IPS-11a (cell line): ENCODE results near the gene SH3YL1.

Source experiments
- H3K4me3 ChIP-seq: one replicate; pipeline ENCODE4 v1.5.1; 2013; ENCODE audit warnings: low read depth, low read length, control low read depth

SH3YL1 gene, protein sequence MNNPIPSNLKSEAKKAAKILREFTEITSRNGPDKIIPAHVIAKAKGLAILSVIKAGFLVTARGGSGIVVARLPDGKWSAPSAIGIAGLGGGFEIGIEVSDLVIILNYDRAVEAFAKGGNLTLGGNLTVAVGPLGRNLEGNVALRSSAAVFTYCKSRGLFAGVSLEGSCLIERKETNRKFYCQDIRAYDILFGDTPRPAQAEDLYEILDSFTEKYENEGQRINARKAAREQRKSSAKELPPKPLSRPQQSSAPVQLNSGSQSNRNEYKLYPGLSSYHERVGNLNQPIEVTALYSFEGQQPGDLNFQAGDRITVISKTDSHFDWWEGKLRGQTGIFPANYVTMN

DNA sequence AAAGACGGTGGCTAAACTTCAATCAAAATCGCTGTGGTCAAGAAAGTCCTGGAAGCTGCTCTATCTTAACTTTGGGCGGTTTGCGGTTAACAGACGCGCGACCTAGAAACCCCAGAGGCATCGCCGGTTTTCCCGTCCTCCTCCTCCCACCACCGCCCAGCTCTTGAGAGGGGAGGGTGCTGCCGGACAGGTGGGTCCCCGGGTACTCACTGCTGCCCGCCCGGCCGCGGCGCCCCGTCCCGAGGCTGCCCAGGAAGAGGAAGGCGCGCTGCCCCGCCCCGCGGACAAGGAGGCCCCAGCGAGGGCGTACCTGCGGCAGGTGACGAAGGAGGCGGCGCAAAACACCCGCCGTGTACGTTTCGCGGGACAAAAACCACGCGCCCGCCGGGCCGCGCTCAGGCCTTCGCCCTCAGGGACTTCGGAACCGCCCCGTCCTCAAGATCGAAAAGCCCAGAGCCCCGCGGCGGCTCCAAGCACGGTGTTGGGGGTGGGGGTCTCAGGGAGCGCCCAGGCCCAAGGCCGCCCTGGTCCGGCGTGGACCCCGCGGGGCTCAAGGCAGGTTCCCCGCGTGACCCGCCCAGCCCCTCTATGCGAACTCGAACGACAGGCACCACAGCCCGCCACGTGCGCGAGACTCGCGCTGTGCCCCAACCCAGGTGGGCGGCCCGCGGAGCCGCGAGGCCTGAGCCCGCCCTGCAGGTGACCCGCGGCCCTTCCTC, at the start of gene SH3YL1:
Gene SH3YL1, minus strand, starts transcription at position 259 of the 719 bp plus-strand sequence. Its CDS starts 48 bp downstream, at position 211.
- H3K4me3 ChIP-seq = peak within 1 kb of the TSS; percentile 98

DNA sequence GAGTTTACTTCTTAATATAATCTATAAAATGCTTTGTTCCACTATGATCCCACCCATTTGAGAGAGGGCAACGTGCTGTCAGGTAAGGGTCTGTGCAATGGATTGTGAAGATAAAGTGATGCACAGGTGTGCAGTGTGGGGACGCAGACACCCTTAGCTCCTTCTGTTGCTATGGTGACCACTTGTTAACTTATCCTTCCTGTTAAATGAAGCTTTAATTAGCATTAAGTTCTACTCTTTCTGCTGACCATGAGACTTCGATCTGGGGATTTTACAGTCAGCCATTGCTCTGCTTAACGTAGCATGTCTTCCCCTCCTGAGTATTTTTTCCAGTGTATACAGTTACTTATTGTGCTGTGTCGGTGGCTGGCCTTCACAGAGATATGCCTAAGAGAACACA, 47.2 kb upstream of the SH3YL1 start:
- no peak overlapping the region for H3K4me3 ChIP-seq

DNA sequence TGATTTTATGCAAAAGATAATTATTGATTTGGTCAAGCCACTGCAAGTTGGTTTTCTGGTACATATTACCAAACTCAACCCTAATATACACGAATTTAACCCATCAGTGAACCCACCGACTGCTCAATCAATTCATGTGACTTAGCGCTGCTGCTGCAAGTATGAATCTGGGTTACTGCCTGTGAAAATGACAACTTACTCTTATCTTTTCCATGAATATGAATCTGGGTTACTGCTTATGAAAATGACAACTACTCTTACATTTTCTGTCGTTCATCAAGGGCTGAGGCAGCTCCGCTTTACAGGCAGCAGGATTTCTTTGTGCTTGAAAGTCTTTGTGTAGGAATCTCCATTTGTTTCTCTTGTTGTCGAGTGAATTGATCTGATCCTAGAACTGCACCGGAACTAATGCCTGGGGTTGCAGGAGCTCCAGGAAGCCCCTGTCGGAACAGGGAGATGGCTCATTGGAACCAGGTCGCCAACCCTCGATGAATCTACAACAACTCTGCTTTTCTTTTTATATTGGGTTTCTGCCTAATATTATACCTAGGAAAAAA, 46.2 kb upstream of the SH3YL1 start:
- no peak overlapping the region for H3K4me3 ChIP-seq

DNA sequence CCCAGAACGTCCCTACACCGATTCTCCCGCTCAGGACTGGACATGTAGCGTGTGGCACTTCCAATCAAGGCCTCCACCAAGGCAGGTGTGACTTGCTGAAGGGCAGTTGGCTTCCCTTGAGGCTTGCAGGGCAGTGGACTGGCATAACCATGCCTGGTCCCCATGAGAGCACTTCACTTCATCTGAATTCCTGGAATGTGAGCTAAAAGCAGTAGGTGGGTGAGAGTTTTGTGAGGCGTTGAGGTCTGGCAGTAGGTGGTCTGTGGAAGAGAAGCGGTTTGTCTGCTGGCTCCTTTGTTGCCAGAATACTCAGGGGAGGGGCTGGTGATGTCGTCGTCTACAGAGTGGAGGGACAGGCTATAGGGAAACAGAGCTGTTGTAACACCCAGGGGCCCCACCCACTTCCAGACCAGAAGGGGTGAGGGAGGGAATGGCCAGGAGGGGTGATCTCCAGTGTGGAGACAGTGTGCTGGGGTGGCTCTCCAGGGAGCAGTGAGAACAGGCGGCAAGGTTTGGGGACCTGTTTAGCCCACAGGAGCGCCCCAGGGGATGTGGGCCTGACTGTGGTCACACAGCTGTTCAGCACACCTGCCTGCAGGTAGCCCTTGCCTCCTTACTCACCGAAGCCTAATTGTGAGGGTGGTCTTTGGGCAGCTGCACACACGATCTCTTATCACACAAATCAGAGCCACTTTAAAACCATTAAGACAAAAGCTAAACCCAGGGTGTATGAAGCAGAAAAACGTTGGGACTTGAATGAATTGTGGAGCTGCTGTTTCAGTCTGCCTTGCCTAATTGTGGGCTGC, 45.5 kb upstream of the SH3YL1 start:
- H3K4me3 ChIP-seq = no peak overlapping the region

DNA sequence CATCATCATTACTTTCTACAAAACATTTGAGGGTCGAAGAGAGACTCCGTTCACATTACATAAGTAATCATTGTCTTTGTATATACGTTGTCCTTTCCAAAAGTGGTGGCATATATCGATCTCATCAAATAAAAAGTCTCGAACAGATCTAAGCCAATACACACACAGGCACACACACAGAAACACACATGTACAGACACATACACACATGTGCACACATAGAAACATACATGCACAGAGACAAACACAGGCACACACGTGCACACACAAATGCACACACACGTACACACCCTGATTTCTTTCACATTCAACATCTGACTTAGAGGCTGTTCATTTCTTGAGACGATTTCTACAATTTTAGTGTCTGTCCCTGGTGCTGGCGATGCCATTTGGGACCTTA, 41.5 kb upstream of the SH3YL1 start:
- no peak overlapping the region for H3K4me3 ChIP-seq

DNA sequence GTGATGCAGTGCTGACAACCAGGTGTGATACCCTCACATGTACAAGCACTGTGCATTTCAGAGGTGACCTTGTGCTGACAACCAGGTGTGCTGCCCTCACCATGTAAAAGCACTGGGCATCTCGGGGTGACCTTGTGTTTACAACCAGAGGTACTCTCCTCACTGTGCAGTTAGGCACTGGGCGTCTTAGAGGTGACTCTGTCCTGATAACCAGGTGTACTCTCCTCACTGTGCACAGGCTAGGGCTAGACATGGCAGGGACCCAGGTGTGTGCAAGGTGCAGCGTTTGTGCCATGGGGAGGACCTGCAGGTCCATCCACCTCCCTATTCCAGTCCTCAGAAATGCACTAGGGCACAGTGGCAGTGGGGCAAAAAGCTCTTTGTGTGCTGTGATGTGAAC, 32.5 kb upstream of the SH3YL1 start:
- H3K4me3 ChIP-seq = no peak overlapping the region

DNA sequence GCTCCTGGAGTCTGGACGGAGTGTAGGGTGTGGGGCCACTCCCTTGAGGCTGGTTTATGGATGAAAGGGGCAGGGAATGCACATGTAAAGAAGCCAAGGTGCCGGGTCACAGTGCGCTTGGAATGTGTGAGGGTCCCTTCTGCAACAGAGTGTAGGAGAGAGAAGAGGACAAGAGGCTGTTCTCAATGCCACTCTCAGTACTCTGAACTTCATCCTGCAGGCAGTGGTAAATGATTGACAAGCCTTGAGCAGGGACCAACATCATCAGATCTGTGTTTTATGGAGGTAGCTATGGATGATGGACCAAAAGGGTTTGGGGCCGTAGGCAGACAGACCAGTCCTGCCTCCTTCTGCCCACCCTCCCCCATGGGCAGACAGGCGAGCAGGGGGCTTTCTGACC, 31.3 kb upstream of the SH3YL1 start:
- no peak overlapping the region for H3K4me3 ChIP-seq

DNA sequence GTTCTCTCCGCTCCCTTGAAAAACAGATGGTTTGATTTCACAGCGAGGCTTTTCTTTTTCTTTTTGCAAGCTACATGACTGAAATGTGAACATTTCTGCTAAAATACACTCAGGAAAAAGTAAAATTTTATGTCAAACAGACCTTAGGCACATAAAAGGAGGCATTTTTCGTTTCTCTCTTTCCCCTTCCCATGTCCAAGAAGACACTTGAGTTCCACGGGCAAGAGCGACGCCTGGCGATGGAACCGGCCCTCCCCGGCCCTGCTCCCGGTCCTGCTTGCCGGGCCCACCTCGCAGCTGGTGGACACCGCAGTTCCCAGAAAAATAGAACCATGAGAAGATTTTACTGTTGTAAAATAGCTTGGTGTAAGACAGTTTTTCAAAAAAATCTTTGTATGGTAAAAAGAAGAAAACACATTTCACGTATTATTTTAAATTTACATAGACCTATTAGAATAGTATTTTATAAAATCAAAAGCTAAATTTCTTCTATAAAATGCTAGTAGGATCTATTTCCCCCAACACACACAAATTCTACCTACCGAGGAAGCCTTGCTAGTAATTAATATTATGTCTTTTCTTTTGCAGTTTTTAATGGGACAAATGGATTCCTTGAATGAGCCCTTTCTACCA, 26.4 kb upstream of the SH3YL1 start:
- peak overlapping the region; percentile 42 for H3K4me3 ChIP-seq

DNA sequence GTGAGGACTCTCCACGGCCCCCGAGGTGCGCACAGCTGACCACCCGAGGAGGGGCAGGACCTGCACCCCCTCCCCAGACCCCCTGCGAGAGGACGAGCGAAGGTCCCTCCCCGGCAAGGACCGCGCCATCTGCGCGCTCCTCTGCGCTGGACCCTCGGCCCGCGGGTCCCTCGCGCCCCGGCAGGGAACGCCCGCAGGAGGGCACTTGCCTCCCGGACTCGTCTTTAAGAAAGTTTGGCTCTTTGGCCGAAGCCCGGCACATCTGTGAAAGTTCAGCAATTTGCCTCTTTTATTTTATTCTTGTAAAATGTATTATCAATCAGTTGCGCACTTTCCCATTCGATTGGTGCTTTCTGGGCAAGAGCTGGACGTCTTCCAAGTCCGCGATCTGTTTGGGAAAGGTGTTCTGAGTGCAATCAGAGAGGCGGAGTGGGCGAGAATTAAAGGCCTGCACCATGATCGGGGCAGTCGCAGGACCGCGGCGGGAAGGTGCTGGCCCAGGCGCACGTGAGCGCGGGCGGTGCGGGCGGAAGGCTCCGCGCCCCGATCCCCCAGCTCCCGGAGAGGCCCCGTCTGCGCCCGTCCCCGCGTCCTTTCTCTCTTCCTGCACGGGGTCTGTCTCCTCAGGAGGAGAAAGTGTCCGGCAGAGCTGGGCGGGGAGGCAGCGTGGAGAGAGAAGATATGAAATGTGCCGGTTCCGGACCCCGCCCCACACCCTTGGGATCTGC, 25.7 kb upstream of the SH3YL1 start:
- H3K4me3 ChIP-seq = peak overlapping the region; percentile 42

DNA sequence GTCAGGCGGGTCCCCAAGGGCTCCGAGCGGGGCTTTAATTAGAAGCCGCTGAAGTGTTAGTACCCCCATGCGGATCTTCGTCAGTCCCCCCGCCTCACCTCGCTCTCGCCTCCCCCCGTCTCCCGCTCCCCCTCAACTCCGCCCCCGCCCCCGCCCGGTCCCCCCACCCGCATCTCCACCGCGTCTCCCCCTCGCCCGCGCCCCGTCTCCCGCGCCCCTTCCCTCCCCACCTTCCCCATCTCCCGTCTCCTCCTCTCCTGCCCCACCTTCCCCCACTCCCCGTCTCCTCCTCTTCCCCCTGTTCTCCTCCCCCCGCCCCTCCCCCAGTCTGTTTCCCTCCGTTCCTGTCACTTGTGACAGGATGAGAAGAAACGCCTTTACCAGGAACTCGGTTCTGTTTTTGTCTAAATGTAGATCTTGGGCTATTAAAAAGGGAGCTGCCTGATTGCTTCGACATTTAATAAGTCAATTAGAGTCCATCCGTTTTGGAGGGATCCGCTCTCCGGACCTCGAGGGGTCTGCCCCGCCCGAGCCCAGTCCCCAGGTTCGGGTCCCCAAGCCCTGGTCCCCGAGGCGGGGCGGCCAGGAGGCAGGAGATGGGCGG, 25.0 kb upstream of the SH3YL1 start:
- peak overlapping the region; percentile 42 for H3K4me3 ChIP-seq

DNA sequence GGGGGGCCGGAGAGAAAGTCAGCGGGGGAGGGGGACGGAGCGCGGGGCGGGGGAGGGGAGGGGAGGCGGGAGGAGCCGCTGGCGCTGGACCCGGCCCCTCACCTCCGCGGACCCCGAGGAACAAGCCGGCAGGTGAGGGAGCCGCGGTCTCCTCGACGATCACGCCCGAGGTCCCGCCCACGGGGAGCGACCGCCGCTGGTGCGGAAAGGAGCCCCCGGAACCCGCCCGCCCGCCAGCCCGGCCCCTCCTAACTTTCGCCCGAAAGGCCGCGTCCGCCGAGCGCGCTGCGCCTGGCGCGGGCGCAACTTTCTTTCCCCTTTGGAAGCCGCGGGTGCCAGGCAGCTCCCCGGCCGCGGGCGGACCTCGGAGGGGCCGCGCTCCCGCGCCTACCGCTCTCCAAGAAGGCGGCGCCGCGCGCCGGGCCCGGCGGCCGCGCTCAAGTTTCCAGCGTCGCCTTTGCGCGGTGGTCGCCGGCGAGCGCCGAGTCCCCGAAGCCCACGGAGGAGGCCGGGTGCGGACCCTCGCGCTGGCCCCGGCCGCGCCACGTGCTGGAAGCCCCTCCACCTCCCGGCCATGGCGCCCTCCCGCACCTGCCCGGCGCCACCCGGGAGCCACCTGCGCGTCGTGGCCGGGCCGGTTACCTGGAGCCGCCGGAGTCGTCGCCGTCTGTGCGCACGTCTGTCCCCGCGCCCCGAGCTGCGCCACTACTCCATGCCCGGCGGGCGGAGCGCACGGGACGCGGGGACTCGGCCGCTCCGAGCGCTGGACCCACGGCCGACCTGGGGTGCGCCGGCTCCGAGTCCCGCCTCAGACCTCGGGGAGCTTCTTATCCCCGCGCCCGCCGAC, 24.3 kb upstream of the SH3YL1 start, which contains the start of gene ALKAL2:
Gene ALKAL2, minus strand, starts transcription at position 181 of the 847 bp plus-strand sequence. CDS start 256 bp downstream, outside the sequence.
- peak within 1 kb of the TSS; percentile 38 for H3K4me3 ChIP-seq

DNA sequence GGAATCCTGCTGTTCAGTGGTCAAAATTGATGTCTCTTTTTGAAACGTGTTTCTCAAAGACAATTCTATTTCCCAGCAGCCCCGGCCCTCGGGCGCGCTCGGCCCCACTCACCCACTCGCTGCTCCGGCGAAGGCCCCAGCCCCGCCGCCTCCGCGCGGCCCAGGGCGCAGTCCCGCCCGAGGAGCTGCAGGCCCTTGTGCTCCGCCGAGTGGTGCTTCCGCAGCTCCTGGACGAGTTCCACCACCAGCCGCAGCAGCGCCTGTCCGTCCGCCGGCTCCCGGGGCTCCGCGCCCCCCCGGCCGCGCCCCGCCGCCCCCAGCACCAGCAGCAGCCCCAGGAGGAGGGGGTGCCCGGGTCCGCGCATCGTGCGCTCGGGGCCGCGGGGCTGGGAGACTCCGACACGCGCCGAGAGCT, 23.6 kb upstream of the SH3YL1 start:
- peak overlapping the region; percentile 20 for H3K4me3 ChIP-seq

DNA sequence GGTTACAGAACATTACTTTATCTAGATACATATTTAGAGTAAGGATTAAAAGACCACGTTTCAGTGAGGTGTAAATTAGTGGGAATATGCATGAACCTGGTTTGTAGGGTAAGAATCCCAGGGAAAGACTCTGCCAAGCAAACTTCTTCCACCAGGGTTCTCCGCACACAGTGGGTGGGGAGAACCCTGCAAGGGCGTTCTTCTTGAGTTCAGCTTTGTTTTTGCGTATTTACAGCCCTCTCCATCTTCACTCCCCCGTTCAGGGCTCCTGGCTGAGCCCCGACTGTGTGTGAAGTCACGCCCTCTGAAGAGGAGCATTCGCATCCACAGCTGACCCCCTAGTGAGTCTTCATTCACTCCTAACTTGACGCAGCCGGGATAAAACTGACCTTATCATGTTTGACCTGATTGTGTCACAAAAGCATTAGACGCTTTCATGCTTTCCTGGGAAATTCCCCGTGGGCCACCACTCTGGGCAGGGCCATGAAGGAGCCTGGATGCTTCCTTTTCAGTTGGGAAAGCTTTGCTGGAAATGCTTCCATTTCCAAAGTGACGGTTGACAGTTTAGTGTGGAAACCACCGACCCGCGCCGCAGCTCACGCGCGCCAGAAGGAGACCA, 23.1 kb upstream of the SH3YL1 start:
- H3K4me3 ChIP-seq = peak overlapping the region; percentile 20

DNA sequence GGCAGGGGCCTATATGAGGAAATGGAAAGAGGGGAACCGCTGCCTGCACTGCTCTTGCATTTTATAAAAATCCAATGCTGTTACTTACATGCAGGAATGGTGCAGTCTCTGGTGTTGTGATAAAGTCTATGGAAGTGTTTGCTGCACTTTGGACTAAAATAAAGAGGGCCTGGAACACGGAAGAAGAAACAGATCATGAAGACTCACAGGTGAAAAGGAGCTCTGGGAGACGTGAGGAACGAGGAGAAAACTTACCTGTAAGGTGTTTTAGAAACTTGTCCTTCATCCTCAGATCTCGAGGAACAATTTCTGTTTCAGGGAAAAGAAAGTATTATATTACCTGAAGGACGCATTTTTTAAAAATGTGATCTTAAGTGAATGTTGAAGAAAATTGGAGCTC, 22.2 kb upstream of the SH3YL1 start:
- no peak overlapping the region for H3K4me3 ChIP-seq

DNA sequence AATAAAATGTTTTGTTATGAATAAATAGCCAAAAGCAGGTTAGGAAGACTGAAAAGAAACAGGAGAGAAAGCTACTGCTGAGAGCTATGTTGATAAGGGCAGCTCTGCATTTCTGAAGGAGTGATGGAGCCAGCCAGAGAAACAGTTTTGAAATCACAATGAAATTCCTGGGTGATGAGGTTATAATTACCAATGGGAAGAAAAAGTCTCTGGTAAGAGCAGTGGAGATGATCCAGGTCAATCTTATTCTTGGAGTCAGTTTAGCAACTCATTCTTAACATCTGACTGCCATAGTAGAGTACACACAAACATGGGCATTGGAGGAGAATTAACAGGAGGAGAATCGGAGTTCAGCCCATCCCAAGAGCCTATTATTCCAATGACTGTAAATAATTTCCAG, 21.7 kb upstream of the SH3YL1 start:
- no peak overlapping the region for H3K4me3 ChIP-seq

DNA sequence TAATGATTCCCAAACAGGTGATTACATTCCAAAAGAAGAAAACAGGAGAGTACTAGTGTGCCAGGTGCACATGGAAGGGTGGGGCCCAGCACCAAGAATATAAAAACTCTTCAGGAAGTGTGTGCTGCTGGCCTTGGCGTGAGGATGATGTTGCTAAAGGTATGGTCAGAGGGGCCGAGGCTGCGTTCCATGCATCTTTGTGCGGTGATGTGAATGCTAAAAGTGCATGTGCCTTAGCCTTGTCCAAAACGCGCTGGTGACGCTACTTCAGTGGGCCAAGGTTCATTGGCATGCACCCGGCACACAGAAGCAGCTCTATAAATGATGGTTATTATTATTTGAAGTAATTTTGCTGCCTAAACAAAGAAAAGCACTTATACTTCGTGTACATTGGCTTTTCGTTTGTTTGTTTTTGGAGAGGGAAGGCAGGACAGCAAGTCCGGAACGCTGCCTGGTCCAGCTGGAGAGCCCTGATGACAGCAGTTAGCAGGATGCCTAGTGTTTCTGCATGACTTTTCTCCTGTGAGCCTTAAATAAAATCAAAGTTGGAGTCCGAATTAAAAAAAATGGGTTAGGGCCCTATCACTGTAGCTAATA, 21.2 kb upstream of the SH3YL1 start:
- H3K4me3 ChIP-seq = no peak overlapping the region

DNA sequence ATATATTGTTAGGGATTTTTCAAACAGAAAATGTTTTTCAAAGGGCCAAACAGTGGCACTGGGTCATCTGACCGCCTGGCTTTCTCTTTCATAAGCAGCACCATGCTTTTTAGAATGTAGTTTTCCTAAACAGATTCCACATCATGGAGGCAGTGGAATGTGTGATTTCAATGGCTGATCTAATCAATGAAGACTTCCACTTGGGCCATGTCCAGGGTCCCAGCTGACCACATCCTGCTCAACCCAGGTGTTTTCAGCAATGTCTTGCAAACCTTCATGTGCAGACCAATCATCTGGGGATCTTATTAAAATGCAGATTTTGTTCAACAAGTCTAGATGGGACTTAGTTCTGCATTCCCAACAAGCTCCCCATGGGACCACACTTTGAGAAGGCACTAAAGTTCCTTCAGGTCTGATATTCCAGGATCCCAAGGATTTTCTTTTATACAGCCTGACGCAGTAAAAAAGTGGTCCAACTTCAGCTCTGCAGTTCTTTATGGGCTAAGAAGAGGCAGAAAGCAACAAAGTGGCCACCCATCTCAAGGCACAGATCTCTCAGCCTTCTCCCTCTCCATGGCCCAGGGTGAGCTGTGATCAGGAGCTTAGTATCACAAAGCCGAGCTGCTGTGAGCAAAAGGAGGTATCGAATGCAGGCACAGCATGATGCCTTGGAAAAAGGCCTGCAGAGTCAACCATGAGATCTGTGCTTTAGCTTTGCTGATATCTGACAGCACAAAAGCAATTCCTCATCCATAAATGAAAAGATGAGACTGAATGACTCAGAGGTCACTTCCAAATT, 20.4 kb upstream of the SH3YL1 start:
- H3K4me3 ChIP-seq = no peak overlapping the region
